KOPT-K1 (cell line): Measurements from ENCODE around the gene FAM193A.
"Not testable (repeated sequence)": the region's sequence is repeated elsewhere in the genome, so short reads cannot be mapped to it uniquely, and the experiment has no call there.

Experiments
- H3K27ac ChIP-seq: fragments of 200-600 bp; sonication (generic); 2 replicates; pipeline ENCODE4 v1.5.1; 2016; ENCODE audit warnings: antibody characterized with exemption, mild to moderate bottlenecking, low read depth, low read length; ENCODE audit not compliant: poor library complexity, severe bottlenecking
- H3K36me3 ChIP-seq: fragments of 200-600 bp; sonication (generic); 2 replicates; pipeline ENCODE4 v1.5.1; 2017; ENCODE audit warnings: antibody characterized with exemption, mild to moderate bottlenecking, low read length, moderate library complexity; ENCODE audit not compliant: insufficient read depth
- H3K9me3 ChIP-seq: fragments of 200-600 bp; sonication (generic); 2 replicates; pipeline ENCODE4 v1.5.1; 2017; ENCODE audit warnings: antibody characterized with exemption, low read length, mild to moderate bottlenecking; ENCODE audit not compliant: insufficient read depth, poor library complexity, severe bottlenecking

The FAM193A gene

DNA sequence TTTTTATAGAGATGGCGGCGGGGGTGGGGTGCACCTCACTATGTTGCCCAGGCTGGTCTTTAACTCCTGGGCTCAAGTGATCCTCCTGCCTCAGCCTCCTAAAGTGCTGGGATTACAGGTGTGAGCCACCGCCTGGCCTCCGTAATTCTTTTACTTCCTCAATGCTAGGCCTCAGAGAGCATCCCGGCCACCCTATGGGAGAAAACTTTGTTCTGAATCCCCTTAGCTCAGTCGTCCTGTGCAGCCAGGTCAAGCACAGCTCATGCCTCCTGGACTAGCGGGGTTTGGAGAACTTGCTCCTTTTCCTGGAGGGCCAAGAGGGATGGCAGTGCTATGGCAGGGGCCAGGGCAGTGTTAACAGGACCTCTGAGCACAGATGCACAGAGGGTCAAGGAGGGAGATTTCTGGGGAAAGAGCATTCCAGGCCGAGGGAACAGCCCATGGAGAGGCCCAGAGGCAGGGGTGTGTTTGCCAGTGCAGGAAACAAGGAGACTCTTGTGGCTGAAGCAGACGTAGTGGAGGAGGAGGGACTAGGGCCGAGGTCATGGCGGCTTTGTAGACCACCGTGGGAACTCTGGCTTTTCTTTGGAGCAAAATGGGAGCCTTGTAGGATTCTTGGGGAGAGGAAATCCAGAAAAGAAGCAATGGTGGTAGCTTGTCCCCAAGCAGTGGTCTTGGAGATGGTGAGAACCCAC, 229.5 kb downstream of the FAM193A start:
- H3K9me3 ChIP-seq: peaks cover 13% of the 10 kb centered on the region
- H3K36me3 ChIP-seq: no peaks in the 10 kb centered on the region
- no peak overlapping the region for H3K27ac ChIP-seq

DNA sequence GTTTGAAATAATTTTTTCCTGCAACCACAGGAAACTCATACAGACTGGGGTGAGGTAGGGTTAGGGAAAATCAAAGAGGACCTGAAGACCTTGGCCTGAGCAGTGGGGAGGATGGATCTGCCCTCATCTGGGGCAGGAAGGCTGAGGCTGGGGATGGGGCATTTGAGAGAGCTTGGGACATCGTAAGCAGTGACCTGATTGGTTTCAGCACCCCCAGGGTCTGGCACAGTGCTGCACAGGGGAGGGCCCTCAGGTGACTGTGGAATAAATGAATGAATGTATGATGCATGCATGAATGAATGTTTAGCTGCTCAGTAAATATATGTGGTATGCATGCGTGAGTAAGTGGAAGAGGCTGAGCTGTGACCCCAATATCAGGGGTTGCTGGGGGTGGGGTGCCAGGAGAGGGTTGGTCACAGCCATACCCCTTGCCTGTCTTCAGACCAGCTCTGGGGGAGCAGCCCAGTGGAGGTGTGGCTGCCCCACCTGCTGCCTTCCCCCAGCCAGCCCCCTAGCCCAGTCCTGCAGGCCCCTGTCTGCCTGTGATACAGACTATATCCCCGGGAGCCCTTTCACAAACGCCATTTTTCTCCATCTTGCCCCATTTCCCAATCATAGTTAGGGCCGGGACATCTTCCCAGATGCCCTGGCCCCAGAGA, 230.7 kb downstream of the FAM193A start:
- no peak overlapping the region for H3K27ac ChIP-seq
- H3K9me3 ChIP-seq: peaks cover 15% of the 10 kb centered on the region
- no peaks in the 10 kb centered on the region for H3K36me3 ChIP-seq

DNA sequence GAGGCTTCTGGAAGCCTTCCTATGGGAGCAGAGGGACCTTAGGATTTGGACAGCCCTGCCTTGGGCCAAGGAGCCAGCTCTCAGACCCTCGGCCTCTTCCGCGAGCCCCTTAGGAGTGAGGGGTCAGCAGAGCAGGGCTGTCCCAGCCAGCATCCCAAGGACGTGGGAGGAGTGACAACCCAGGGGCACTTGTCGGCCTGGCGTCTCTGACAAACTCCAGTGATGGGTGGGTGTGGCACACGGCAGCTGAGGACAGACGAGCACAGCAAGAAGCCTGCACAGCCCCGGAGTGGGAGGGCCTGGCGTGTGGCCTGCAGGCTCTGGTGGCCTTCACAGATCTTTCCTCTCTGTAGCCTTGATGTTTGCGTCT, 231.2 kb downstream of the FAM193A start:
- no peaks in the 10 kb centered on the region for H3K36me3 ChIP-seq
- no peak overlapping the region for H3K27ac ChIP-seq
- peaks cover 15% of the 10 kb centered on the region for H3K9me3 ChIP-seq

DNA sequence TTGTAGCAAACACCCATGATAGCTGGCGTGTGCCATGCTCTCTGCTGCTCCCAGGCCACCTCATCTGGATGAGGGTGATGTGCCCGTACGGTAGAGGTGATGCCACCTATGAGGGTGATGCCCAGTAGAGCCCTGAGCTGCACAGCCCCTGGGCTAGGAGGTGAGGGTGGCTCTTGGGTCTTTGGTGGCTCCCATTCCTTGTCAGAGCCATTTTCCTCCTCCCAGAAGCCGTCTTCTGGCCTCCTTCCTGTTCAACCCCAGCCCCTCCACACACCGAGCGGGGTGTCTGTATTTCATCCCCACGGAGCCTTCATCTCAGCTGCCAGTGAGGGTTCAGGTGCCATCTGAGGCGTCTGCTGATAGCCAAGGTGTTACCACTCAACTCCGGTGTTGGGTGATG, 231.7 kb downstream of the FAM193A start:
- no peaks in the 10 kb centered on the region for H3K36me3 ChIP-seq
- no peak overlapping the region for H3K27ac ChIP-seq
- peaks cover 15% of the 10 kb centered on the region for H3K9me3 ChIP-seq

DNA sequence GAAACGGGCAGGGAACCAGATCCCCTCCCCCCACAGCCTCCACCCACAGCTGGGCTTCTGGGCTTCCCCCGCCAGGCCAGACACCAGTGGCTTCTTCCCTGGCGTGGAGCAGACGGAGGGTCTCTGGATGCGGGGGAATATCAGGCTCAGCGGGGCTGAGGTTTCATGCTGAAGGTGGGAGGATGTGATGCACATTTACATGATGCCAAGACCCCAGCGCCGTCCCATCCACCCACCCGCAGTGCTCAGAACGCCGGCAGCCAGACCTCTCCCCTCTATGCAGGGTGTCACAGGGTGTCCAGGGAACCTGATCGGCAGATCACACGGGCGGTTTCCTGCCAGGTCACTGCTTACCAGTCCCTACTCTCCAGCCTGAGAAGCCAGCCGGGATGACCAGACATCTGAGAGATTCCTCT, 232.5 kb downstream of the FAM193A start:
- Histone ChIP-seq H3K27ac (no peak overlapping the region), H3K9me3 (peaks cover 15% of the 10 kb centered on the region), H3K36me3 (no peaks in the 10 kb centered on the region)

DNA sequence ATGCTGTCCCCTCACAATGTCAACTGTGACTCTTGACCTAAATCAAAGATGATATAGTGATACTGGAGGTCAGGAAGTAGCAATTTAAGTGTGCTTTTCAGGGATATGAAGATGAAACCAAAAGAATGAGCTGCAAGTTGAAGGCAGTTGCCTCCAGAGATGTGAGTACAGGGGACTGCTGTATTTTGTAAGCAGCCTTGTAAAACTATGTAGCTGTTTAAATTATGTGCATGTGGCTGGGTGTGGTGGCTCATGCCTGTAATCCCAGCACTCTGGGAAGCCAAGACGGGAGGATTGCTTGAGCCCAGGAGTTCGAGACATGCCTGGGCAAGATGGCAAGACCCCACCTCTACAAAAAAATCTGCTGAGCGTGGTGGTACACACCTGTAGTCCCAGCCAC, 234.8 kb downstream of the FAM193A start:
- Histone ChIP-seq H3K36me3 (no peaks in the 10 kb centered on the region), H3K27ac (no peak overlapping the region), H3K9me3 (peaks cover 15% of the 10 kb centered on the region)

DNA sequence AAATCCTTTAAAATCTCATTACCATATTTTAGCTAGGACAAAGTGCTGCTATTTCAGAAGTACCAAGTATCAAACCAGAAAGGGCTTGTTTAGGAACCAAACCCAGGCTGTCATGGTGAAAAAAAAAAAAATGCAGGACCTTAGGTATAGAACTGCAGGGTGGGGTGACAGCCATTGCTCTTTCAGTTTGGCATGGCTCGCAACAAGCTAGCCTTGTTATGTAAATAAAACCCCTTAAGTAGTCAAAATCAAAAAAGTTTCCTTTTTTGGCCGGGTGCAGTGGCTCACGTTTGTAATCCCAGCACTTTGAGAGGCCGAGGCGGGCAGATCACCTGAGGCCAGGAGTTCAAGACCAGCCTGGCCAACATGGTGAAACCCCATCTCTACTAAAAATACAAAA, 244.2 kb downstream of the FAM193A start:
- not testable (repeated sequence) for H3K9me3 ChIP-seq, H3K36me3 ChIP-seq, H3K27ac ChIP-seq

DNA sequence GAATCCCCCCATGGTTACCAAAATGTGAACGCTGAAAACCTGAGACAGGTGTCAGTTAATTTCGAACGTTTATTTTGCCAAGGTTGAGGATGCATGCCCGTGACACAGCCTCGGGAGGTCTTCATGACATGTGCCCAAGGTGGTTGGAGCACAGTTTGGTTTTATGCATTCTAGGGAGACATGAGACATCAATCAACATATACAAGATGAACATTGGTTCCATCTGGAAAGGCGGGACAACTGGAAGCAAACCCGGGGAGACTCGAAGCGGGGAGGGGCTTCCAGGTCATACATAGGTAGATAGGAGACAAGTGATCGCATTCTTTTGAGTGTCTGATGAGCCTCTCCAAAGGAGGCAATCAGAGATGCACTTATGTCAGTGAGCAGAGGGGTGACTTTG, 245.5 kb downstream of the FAM193A start:
- Histone ChIP-seq H3K36me3 (no peaks in the 10 kb centered on the region), H3K27ac (no peak overlapping the region), H3K9me3 (no peaks in the 10 kb centered on the region)
